GM10248 (cell line): ENCODE measurements around the gene SRRM3.

Experiments
- CTCF ChIA-PET: fragments of 300-600 bp; sonication (Branson Sonifier 250); formaldehyde crosslinking; extraction: SDS; loops from one replicate; lab custom pipeline; 2021; ENCODE audit warnings: antibody characterized with exemption; lab: Yijun Ruan, JAX
- POLR2A ChIA-PET: fragments of 350-650 bp; sonication (Branson Sonifier 250); formaldehyde crosslinking; extraction: SDS; loops from one replicate; lab custom pipeline; 2020; ENCODE audit warnings: antibody characterized with exemption; lab: Yijun Ruan, JAX
- DNase-seq: peaks from one replicate; pipeline ENCODE4 v3.0.0; 2012; ENCODE audit errors: extremely low spot score
- CTCF ChIP-seq: IDR thresholded peaks from 2 replicates; pipeline ENCODE4 v1.5.1; 2012; ENCODE audit warnings: mild to moderate bottlenecking, low read depth; ENCODE audit errors: extremely low read depth, missing control alignments, control extremely low read depth

SRRM3 gene

GRCh38 chr7:76193883-76194282 is 7.8 kb upstream of the SRRM3 start:
- ChIA-PET CTCF (interaction anchor here (2.0 kb wide), 1 partner anchor 120 kb away, joined by 5 read pairs; no protein-coding TSS in a partner anchor), POLR2A (no interaction called here)
- TF ChIP-seq CTCF, result no peak
- no peak for DNase-seq

- no peak for TF ChIP-seq CTCF
- DNase-seq, result no peak
- CTCF ChIA-PET, result interaction anchor here (1.4 kb wide), 1 partner anchor 18 kb away, joined by 5 read pairs; no protein-coding TSS in a partner anchor
- POLR2A ChIA-PET, result no interaction called here
Observed at GRCh38 chr7:76196786-76197185, 4.9 kb upstream of the SRRM3 start.

DNA sequence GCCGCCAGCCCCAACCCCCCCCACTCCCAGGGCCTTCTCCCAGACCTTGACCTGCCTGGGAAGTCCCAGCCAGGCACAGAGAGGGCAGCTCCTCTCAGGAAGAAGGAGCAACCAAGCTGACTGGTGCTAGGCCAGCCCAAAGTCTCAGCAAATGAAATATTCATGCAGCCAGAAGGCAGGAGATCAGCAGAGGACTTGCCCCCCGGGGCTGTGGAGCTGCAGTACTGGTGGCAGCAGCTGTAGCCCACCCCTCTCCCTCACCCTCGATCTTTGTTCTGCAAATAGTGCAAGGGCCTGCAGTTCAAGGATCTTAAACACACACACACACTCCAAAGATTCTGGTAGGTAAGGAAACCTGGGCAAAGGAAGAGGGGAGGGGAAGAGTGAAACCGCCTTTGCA is 3.5 kb upstream of the SRRM3 start:
- TF ChIP-seq CTCF, result no peak
- ChIA-PET POLR2A (no interaction called here), CTCF (interaction anchor here (0.9 to 1.4 kb wide), 2 partner anchors 19 to 26 kb away, joined by 3 to 5 read pairs; no protein-coding TSS in a partner anchor)
- no peak for DNase-seq

DNA sequence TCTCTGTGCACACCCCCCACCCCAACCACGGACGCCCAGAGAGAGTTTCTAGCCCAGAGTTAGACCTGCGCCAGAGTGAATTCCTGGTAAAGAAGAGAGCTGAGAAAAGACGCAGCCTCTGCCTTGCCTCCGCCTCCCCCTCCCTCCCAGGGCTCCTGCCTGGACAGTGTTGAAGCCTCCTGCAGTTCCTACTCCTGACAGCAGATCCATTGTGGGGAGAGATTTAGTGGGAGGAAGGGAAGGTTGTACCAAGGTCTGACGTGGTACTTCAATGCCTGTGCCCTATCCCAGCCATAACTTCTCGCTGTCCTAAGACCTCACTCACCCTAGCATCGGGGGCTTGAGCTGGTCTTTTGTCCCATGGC is 952 bp downstream of the SRRM3 start:
- POLR2A ChIA-PET, result no interaction called here
- CTCF ChIA-PET, result interaction anchor here (0.8 to 1.9 kb wide), 7 partner anchors 14 to 111 kb away, joined by 3 to 6 read pairs (median 3); no protein-coding TSS in a partner anchor
- DNase-seq, result no peak
- no peak for TF ChIP-seq CTCF

DNA sequence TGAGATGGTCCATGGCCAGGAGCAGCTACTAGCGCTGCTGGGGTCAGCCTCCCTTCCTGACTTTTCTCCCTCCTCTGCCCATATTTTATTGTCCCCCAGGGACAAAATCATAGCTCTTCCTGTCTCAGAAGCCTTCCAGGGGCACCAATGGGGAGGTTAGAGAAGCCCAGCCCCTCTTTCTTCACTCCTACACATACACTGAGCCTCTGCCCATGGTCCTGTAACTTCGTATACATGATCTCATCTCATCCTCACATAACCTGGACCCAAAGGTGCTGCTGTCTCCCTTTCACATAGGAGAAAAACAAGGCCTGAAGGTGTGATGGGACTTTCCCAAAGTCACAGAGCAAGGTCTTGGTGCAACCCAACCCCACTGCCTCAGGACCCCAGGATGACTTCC is 2.5 kb downstream of the SRRM3 start:
- POLR2A ChIA-PET, result no interaction called here

DNA sequence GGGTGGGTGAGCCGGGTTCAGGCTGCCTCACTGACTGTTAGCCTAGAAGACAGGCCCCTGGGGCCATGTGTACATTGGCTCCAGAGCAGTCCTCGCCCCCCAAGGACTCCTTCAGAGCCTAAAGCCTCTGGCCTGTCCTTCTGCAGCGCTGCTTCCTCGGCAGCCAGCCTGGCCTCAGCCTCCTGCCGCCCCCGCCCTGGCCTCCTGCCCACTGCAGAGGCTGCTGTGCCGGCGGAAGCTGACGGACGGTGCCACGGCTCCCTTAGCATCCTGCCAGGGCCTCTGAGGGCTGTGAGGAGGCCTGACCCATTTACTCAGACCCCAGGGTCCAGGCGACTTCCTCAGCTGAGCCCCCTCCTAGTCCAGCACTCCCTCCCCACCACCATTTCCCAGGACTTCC is 4.9 kb downstream of the SRRM3 start:
- CTCF ChIA-PET, result interaction anchor here (1.1 kb wide), 1 partner anchor 56 kb away, joined by 3 read pairs; no protein-coding TSS in a partner anchor
- POLR2A ChIA-PET, result no interaction called here
- DNase-seq, result no peak
- TF ChIP-seq CTCF, result no peak

More for the DNA sequence above, 2.5 kb downstream of the SRRM3 start:
- CTCF ChIA-PET, result interaction anchor here (0.9 to 1.4 kb wide), 2 partner anchors 17 to 37 kb away, joined by 3 read pairs; no protein-coding TSS in a partner anchor
- DNase-seq, result no peak
- TF ChIP-seq CTCF, result no peak
